Measurements from ENCODE around the gene ANHX.

DNA sequence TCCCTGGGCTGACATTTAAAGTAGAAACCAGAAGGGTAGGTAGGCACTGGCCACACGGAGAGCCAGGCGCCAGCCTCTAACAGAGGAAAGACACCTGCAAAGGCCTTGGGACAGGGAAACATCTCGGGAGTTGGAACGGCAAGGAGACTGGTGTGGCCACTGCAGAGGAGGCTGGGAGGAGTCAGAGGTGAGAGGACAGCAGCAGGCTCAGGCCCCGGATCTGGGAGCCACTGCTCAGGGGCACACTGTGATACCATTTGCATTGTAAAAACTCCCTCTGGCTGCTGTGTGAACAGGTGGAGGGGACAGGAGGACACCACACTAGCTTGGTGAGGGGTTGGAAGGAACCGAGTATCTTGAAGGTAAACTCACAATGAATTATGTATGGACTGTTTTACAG, 2.7 kb downstream of the ANHX start:
- TF ChIP-seq, protein P1, sequence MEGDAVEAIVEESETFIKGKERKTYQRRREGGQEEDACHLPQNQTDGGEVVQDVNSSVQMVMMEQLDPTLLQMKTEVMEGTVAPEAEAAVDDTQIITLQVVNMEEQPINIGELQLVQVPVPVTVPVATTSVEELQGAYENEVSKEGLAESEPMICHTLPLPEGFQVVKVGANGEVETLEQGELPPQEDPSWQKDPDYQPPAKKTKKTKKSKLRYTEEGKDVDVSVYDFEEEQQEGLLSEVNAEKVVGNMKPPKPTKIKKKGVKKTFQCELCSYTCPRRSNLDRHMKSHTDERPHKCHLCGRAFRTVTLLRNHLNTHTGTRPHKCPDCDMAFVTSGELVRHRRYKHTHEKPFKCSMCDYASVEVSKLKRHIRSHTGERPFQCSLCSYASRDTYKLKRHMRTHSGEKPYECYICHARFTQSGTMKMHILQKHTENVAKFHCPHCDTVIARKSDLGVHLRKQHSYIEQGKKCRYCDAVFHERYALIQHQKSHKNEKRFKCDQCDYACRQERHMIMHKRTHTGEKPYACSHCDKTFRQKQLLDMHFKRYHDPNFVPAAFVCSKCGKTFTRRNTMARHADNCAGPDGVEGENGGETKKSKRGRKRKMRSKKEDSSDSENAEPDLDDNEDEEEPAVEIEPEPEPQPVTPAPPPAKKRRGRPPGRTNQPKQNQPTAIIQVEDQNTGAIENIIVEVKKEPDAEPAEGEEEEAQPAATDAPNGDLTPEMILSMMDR (IDR thresholded peaks at IDR 0.05), result no peak
- TF ChIP-seq EZH2 (IDR thresholded peaks at IDR 0.05; ENCODE audit: borderline replicate concordance, insufficient read depth, low read depth, low read length, poor library complexity, severe bottlenecking), result no peak

Measured in B cell (primary cell).